Kidney epithelial cell (primary cell): Measurements from ENCODE around the gene ATP2B1. TPM values are rescaled to one million over a fixed set of nuclear protein-coding genes. Genes with fewer than 3 reads are reported as not detected.

Experiments used
- DNase-seq: peaks from one replicate; pipeline ENCODE4 v3.0.0-alpha.2; 2010; ENCODE audit warnings: low read depth
- H3K27me3 ChIP-seq: 2 replicates; pipeline ENCODE4 v1.6.0; 2011; ENCODE audit warnings: low read length; ENCODE audit not compliant: control insufficient read depth, insufficient read depth
- H3K36me3 ChIP-seq: 2 replicates; pipeline ENCODE4 v1.5.1; 2011; ENCODE audit warnings: low read length; ENCODE audit not compliant: control insufficient read depth, insufficient read depth
- H3K4me3 ChIP-seq: 2 replicates; pipeline ENCODE4 v1.5.1; 2011; ENCODE audit warnings: low read depth, mild to moderate bottlenecking, control low read depth, low read length
- CTCF ChIP-seq: IDR thresholded peaks from 2 replicates; pipeline ENCODE4 v1.5.1; 2011; ENCODE audit warnings: mild to moderate bottlenecking, moderate library complexity, low read length, control low read depth, inconsistent platforms; ENCODE audit not compliant: insufficient read depth, poor library complexity, severe bottlenecking
- total RNA-seq: library from RNA; depleted of rRNA; stranded (reverse); fragments of >200 nt; gene quantifications from 2 replicates; pipeline ENCODE4 v1.2.3, GENCODE V29; 2015

The ATP2B1 gene
- total RNA-seq, 1 donor from 2014 or later, result 45.9 TPM

DNA sequence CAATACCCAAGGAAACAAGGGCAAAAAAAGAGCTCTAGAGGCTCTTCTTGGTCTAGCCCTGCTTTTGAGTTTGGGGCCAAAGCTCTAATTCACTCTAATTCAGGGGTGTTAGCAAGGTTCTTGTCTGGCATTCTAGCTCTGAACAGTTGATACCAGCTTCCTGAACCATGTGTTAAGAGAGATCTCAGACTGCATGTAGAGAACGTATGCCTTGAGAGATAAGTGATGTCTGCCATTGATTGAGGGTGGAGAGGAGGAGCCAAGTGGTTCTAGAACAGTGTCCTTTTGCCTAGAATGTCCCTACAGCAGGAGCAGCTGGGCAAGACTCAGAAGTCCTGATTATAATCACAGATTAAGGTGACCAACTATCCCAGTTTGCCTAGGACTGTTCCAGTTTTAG is 164.6 kb downstream of the ATP2B1 start:
- Histone ChIP-seq H3K27me3 (no peaks in the 10 kb centered on the region), H3K4me3 (no peak overlapping the region), H3K36me3 (no peaks in the 10 kb centered on the region)
- TF ChIP-seq CTCF, result no peak
- DNase-seq, result no peak

GRCh38 chr12:89542912-89543592 is 165.6 kb downstream of the ATP2B1 start:
- H3K4me3 ChIP-seq, result no peak overlapping the region
- TF ChIP-seq CTCF, result peak; percentile 91
- no peak for DNase-seq
- no peaks in the 10 kb centered on the region for H3K36me3 ChIP-seq
- H3K27me3 ChIP-seq, result no peaks in the 10 kb centered on the region

GRCh38 chr12:89542236-89542635 is 166.4 kb downstream of the ATP2B1 start:
- no peak for TF ChIP-seq CTCF
- Histone ChIP-seq H3K36me3 (no peaks in the 10 kb centered on the region), H3K4me3 (no peak overlapping the region), H3K27me3 (no peaks in the 10 kb centered on the region)
- DNase-seq, result no peak

GRCh38 chr12:89540586-89540985 is 168.1 kb downstream of the ATP2B1 start:
- no peak for DNase-seq
- Histone ChIP-seq H3K4me3 (no peak overlapping the region), H3K36me3 (no peaks in the 10 kb centered on the region), H3K27me3 (no peaks in the 10 kb centered on the region)
- TF ChIP-seq CTCF, result no peak

DNA sequence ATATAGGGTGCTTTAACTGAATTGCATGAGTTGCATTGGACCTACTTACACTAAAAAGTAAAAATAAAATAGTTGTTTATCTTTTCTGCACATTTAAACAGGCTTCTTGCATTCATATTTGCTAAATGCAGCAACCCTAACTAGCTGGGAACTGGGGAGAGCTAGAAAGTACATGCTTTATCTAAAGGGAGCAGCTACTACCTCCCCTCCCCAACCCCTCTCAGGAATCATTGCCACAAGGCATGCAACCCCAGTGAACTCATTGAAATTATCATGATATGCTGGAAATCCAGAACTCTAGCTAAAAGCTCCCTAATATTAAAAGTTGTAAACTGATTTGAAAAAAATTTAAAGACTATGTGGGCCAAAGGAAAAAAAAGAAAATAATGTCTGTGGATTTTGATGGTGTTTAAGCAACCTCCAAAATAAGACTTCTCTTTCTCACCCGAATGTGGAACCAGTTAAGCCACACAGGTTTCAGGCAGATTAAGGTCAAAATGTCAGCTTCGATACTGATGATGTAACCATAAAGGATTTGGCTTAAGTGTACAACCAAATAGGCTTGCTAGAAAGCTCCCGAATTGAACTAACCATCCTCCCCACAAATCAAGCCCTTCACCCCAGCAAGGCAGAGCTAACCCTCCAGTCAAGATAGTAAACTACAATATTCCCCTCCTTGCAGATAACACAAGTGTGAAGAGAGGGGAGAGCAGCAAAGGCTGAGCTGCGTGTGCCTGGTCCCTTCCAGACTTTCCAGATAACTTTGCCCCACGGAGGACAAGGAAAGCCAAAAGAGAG is 169.0 kb downstream of the ATP2B1 start:
- no peak for DNase-seq
- Histone ChIP-seq H3K27me3 (no peaks in the 10 kb centered on the region), H3K36me3 (no peaks in the 10 kb centered on the region), H3K4me3 (no peak overlapping the region)
- TF ChIP-seq CTCF, result no peak
